GM23338 (cell line): Measurements from ENCODE around the gene RAB27B. TPM values are rescaled to one million over a fixed set of nuclear protein-coding genes. Genes with fewer than 3 reads are reported as not detected.

Experiments used
- ATAC-seq: fragments of 200-7000 bp; cut with Tn5 transposase; 3 replicates; pipeline ENCODE4 v1.9.1; 2020
- DNase-seq: peaks from one replicate; pipeline ENCODE4 v3.0.0-alpha.2; 2015; ENCODE audit warnings: low spot score
- H2AFZ ChIP-seq: fragments of 200-600 bp; sonication (generic); 2 replicates; pipeline ENCODE4 v1.8.0; 2016; ENCODE audit warnings: antibody characterized with exemption, mild to moderate bottlenecking, moderate library complexity
- H3F3A ChIP-seq: fragments of 200-600 bp; sonication (generic); replicated peaks from 2 replicates; pipeline ENCODE4 v1.8.0; 2017; ENCODE audit warnings: antibody characterized with exemption, mixed run types, low read depth
- H3K27ac ChIP-seq: fragments of 200-600 bp; sonication (generic); 2 replicates; pipeline ENCODE4 v1.6.1; 2016; ENCODE audit warnings: low read depth
- H3K27me3 ChIP-seq: fragments of 200-600 bp; sonication (generic); 2 replicates; pipeline ENCODE4 v1.8.0; 2016; ENCODE audit warnings: mild to moderate bottlenecking, mixed run types, moderate library complexity; ENCODE audit not compliant: insufficient read depth
- H3K36me3 ChIP-seq: fragments of 200-600 bp; sonication (generic); 2 replicates; pipeline ENCODE4 v1.8.0; 2016; ENCODE audit warnings: mild to moderate bottlenecking; ENCODE audit not compliant: insufficient read depth
- H3K4me1 ChIP-seq: fragments of 200-600 bp; sonication (generic); 2 replicates; pipeline ENCODE4 v1.8.0; 2016; ENCODE audit warnings: mild to moderate bottlenecking, moderate library complexity; ENCODE audit not compliant: insufficient read depth
- H3K4me2 ChIP-seq: fragments of 200-600 bp; sonication (generic); 2 replicates; pipeline ENCODE4 v1.7.1; 2017; ENCODE audit warnings: mixed run types
- H3K4me3 ChIP-seq: fragments of 200-600 bp; sonication (generic); 2 replicates; pipeline ENCODE4 v1.6.1; 2016; ENCODE audit warnings: mixed run types
- H3K79me2 ChIP-seq: fragments of 200-600 bp; sonication (generic); replicated peaks from 2 replicates; pipeline ENCODE4 v1.8.0; 2017; ENCODE audit warnings: mild to moderate bottlenecking; ENCODE audit not compliant: insufficient read depth
- H3K9me2 ChIP-seq: fragments of 200-600 bp; sonication (generic); 2 replicates; pipeline ENCODE4 v1.8.0; 2017; ENCODE audit not compliant: insufficient read depth
- H4K20me1 ChIP-seq: fragments of 200-600 bp; sonication (generic); replicated peaks from 2 replicates; pipeline ENCODE4 v1.8.0; 2017; ENCODE audit warnings: mild to moderate bottlenecking; ENCODE audit not compliant: insufficient read depth
- H3K27ac Mint-ChIP-seq: 2 replicates; pipeline ENCODE4 v1.8.0; 2020; ENCODE audit warnings: inconsistent platforms, mild to moderate bottlenecking, moderate library complexity, mixed read lengths
- H3K27me3 Mint-ChIP-seq: 3 replicates; pipeline ENCODE4 v1.8.0; 2022; ENCODE audit warnings: low read depth, mild to moderate bottlenecking, moderate library complexity, mixed read lengths, inconsistent platforms; ENCODE audit not compliant: insufficient read depth, poor library complexity
- H3K36me3 Mint-ChIP-seq: 3 replicates; pipeline ENCODE4 v1.8.0; 2021; ENCODE audit warnings: low read depth, mild to moderate bottlenecking, inconsistent platforms, moderate library complexity, mixed read lengths
- H3K4me1 Mint-ChIP-seq: 3 replicates; pipeline ENCODE4 v1.8.0; 2020; ENCODE audit warnings: mild to moderate bottlenecking, inconsistent platforms, mixed read lengths
- H3K4me3 Mint-ChIP-seq: 3 replicates; pipeline ENCODE4 v1.8.0; 2021; ENCODE audit warnings: moderate library complexity, mild to moderate bottlenecking, inconsistent platforms, mixed read lengths
- H3K9me3 Mint-ChIP-seq: 3 replicates; pipeline ENCODE4 v1.8.0; 2020; ENCODE audit warnings: moderate library complexity, mild to moderate bottlenecking, inconsistent platforms, mixed read lengths
- CREB1 ChIP-seq: fragments of 250-450 bp; sonication (Bioruptor Pico); IDR thresholded peaks from 2 replicates; pipeline ENCODE4 v1.5.0; 2020; ENCODE audit warnings: low read depth, mild to moderate bottlenecking, moderate library complexity
- EZH2 ChIP-seq: fragments of 200-600 bp; sonication (generic); IDR thresholded peaks from one replicate; pipeline ENCODE4 v1.8.0; 2017; ENCODE audit warnings: antibody characterized with exemption, mild to moderate bottlenecking, low read depth; ENCODE audit not compliant: unreplicated experiment
- JUNB ChIP-seq: IDR thresholded peaks from one replicate; pipeline ENCODE4 v1.6.1; 2016; ENCODE audit warnings: antibody characterized with exemption; ENCODE audit not compliant: unreplicated experiment
- POLR2AphosphoS5 ChIP-seq: IDR thresholded peaks from 2 replicates; pipeline ENCODE4 v1.6.1; 2016; ENCODE audit warnings: antibody characterized with exemption, low read depth
- STAT1 ChIP-seq: IDR thresholded peaks from one replicate; pipeline ENCODE4 v1.6.1; 2016; ENCODE audit warnings: antibody characterized with exemption; ENCODE audit not compliant: unreplicated experiment
- ZNF462 ChIP-seq: fragments of 250-450 bp; sonication (Bioruptor Pico); IDR thresholded peaks from 2 replicates; pipeline ENCODE4 v1.5.0; 2020; ENCODE audit warnings: mild to moderate bottlenecking, moderate library complexity
- long read RNA-seq: library from polyadenylated mRNA; unstranded; transcript quantifications from one replicate; pipeline ENCODE4 v2.0.0, GENCODE V29; 2020; ENCODE audit not compliant: unreplicated experiment
- polyA plus RNA-seq: library from polyadenylated mRNA; unstranded; fragments of >200 nt; fragmentation: Nextera tagmentation; extraction: Ambion mirVana; gene quantifications from 2 replicates; pipeline ENCODE4 v1.2.1, GENCODE V29; 2016
- total RNA-seq: library from RNA; depleted of rRNA; stranded (reverse); fragments of >200 nt; shearing (Covaris generic); gene quantifications from 2 replicates; pipeline ENCODE4 v1.2.3, GENCODE V29; 2014; rRNA removed

Gene RAB27B
- total RNA-seq = 0.31 and 0.56 TPM in 2 replicates
- 0.13 and 0.47 TPM in 2 replicates for polyA plus RNA-seq
- long read RNA-seq = 0 reads

GRCh38 chr18:54828281-54828881 is at the start of gene RAB27B:
RAB27B (plus strand) TSS chr18:54828477; CDS start chr18:54877586, 49,109 bp downstream.
- H3K4me3 ChIP-seq = peak within 1 kb of the TSS; percentile 67
- no peak for TF ChIP-seq EZH2
- TF ChIP-seq JUNB = no peak
- no peak for TF ChIP-seq ZNF462 (CRISPR knock-in tag)
- no peak for TF ChIP-seq STAT1
- TF ChIP-seq CREB1 (CRISPR knock-in tag) = 0 out of 2 replicates have a peak, but pooled peaks have one; percentile 23
- TF ChIP-seq POLR2AphosphoS5 = no peak
- ATAC-seq = peak; percentile 96
- no peaks in the 10 kb centered on the region for H3F3A ChIP-seq
- peaks cover 14% of the 10 kb centered on the region for H3K4me1 ChIP-seq
- Mint-ChIP-seq H3K4me1 (peaks cover 12% of the 10 kb centered on the region; the same call in 2 of the 3 replicates), H3K9me3 (no peaks in the 10 kb centered on the region; the same call in 2 of the 3 replicates), H3K36me3 (no peaks in the 10 kb centered on the region), H3K4me3 (peak within 1 kb of the TSS; percentile 80), H3K27ac (0 out of 2 replicates have a peak within 1 kb of the TSS, but pooled peaks have one; percentile 42), H3K27me3 (peaks cover 4% of the 10 kb centered on the region)
- H2AFZ ChIP-seq = peak within 1 kb of the TSS; percentile 99
- H3K27me3 ChIP-seq = peaks cover 11% of the 10 kb centered on the region
- H3K36me3 ChIP-seq = no peaks in the 10 kb centered on the region
- peak; percentile 92 for DNase-seq
- H3K79me2 ChIP-seq = no peaks in the 10 kb centered on the region
- no peaks in the 10 kb centered on the region for H3K9me2 ChIP-seq
- peak within 1 kb of the TSS; percentile 78 for H3K27ac ChIP-seq
- H3K4me2 ChIP-seq = peak within 1 kb of the TSS; percentile 84
- no peaks in the 10 kb centered on the region; the same call in 1 of the 2 replicates for H4K20me1 ChIP-seq
